Amniotic epithelial cell (primary cell): ENCODE results near the gene INTS11.
A peak's percentile ranks its signal among the peaks of the same experiment; 100 is the strongest.

Experiments
- DNase-seq: peaks from one replicate; pipeline ENCODE4 v3.0.0-alpha.2; 2010; ENCODE audit warnings: low read depth

Gene INTS11

DNA sequence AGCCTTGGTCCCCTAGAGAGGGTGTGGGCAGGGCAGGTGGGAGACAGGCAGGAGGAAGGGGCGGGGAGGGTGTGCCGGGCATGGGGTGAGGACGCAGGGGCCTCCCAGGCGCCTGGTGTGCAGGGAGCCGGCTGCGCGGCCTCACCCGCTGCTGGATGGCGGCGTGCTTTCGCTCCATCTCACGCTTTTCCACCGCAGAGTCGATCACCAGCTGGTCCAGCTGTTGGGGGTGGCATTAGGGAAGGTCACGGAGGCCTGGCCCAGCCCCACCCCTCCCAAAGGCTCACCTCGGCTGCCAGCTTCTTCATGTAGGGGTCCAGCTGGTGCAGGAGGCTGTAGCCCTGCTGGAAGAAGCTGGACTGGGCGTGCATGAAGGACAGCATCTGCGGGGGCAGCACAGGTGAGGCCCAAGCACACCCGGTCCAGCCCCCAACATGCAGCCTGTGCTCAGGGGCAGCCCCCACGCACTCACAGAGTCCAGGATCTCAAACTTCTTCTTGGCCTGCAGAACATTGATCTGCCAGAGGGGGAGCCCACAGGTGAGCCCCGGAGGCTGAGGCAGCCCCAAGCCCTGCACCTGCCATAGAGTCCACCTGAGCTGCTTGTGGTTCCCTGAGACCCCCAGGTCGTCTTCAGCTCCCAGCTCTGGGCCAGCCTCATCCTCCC, 24.6 kb downstream of the INTS11 start:
- no peak for DNase-seq

DNA sequence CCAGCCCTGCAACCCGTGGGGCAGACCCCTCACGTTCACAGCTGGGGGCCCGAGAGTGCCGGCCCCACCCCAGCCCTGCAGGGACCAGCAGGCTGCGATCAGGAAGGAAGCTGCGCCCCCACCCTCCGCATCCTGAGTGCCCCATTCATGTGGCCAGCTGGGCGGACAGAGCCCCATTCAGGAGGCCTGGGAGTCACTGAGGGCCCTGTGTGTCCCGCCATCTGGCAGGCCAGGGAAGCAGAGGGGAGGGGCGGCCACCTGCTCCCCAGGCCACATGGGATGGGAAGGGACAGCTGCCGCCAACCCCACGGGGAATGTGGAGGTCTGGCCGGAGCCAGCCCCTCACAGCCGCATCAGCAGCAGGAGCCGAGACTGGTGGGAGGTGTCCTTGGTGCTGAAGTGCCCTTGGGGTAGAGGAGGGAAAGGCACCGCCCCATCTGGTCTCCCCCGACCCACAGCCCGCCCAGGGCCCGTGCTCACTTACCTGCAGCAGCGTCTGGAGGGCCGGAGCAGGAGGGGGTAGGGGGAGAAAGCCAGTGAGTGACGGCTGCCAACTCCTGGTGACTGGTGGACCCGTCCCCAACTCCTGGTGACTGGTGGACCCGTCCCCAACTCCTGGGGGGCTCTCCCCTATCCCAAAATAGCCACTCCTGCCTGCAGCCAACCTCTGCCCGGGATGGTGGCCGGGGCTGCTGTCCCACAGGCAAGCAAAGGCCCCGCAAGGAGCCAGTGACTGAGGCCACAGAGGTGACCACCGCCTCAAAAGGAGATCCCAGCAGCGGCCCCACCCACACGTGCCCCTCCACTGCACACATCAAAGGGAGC, 25.4 kb downstream of the INTS11 start:
- DNase-seq = peak; percentile 15

DNA sequence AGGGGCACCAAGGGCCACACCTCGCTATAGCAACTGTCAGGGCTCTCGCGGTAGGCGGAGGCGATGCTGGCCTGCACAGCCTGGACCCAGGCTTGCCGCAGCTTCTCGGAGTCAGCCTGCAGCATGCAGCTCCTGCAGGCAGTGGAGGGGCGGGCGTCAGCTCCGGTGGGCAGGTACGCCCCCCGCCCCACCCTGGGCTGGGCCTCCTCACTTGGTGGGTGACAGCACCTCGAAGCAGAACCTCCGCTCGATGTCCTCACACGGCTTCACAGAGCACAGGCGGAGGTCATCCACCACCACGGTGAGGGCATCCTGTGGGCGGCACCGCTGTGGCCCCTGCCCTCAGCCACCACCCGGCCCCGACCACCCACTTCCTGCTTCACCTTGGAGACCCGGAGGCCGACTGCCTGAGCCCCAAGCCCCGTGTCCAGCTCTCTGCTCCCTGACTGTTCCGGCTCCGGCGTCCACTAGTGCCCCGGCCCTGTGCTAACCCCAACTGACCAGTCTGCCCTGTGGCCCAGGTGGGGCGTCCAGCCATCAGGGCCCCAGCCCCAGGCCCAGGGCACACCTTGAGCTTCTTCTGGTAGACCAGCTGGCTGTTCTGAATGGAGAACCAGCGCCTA, 26.5 kb downstream of the INTS11 start:
- no peak for DNase-seq

DNA sequence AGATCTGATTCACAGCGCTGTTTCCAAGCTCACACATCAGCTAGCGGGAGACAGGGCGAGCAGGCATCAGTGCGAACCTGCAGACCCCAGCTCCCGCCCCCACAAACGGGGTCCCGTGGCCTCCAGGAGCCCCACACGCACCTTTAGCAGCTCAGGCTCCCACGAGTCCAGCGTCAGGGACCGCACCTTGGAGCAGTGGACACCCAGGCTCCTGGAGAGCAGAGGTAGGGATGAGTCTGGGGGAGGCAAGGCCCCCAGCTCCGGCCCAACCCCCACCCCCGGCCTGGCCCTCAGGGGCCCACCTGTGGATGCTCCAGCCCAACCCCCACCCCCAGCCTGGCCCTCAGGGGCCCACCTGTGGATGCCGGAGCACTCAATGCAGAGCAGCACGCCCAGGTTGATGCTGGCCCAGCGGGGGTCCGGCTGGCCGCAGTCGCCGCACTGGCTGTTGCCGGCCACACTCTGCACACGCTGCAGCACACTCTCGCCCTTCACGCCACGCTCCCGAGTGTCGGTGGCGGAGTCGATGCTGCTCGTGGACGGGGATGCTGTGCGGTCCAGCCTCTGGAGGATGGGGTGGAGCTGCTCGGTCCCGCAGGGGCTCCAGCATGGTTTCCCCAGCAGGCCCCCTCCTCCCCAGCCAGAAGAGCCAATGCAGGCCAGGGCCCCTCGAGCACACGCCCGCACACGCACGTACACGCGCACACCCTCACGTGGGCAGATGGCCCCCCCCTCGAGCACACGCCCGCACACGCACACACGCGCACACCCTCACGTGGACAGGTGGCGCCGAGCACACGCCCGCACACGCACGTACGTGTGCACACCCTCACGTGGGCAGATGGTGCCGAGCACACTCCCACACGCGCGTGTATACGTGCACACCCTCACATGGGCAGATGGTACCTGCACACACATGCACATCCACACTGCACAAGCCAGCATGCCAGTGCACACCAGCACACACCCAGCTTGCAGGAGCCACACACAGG, 28.1 kb downstream of the INTS11 start:
- DNase-seq = no peak

DNA sequence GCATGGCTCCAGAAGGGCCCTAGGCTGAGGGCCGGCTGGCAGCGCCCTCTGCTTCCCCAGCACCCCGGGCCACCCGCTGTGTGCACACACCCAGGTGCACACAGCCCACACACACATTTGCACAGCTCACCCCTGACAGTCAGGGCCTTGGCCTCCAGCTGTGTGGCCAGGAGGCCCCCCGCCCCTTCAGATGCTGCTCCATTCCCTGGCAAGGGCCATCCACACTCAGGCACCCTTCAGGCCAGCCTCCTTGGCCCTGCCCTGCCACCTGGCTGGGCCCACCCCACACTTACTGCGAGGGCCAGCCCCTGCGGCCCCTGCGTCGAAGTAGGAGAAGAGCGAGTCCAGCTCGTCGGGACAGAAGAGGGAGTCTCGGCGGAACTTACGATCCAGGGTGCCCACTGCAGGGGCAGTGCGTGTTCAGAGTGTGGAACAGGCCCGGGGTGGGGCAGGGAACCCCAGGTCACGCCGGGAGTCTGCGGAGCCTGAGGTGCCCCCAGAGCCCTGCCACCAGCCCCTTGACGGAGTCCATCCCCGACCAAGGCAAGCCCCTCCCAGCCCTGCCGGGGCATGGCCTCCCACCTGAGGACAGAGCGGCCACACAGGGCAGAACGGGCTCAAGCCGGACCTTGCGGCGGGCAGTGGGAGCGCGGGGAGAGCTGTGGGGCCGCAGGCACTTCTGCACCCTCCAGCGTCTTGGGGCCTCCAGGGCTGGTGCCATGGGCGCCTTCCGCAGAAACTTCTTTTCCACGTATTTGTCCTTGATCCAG, 29.1 kb downstream of the INTS11 start:
- no peak for DNase-seq

DNA sequence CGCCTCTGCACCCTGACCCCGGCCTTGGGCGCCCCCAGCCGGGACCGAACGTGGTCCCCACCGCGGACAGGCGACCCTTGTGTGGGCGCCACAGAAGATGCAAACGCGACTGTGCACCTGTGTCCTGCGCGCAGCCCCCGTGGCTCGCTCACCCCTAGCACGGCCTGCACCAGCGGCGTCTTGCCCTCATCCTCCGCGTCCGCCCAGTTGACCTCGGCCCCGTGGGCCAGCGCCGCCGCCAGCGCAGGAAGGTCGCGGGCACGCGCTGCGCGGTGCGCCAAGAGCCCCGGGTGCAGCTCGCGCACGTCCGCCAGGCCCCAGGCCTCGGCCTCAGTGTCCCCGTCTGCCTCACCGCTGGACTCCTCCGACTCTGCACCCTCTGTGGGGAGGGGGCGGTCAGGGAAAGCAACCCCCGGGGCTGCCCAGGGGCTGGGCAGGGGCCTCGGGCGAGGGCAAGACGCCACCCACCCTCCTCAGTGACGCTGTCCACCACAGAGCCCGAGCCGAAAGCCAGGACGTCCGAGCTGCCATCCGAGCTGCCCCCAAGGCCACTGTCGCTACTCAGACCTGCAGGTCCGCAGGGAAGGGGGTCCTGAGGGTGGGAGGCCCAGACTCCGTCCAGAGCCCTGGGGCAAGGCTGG, 30.1 kb downstream of the INTS11 start:
- no peak for DNase-seq

DNA sequence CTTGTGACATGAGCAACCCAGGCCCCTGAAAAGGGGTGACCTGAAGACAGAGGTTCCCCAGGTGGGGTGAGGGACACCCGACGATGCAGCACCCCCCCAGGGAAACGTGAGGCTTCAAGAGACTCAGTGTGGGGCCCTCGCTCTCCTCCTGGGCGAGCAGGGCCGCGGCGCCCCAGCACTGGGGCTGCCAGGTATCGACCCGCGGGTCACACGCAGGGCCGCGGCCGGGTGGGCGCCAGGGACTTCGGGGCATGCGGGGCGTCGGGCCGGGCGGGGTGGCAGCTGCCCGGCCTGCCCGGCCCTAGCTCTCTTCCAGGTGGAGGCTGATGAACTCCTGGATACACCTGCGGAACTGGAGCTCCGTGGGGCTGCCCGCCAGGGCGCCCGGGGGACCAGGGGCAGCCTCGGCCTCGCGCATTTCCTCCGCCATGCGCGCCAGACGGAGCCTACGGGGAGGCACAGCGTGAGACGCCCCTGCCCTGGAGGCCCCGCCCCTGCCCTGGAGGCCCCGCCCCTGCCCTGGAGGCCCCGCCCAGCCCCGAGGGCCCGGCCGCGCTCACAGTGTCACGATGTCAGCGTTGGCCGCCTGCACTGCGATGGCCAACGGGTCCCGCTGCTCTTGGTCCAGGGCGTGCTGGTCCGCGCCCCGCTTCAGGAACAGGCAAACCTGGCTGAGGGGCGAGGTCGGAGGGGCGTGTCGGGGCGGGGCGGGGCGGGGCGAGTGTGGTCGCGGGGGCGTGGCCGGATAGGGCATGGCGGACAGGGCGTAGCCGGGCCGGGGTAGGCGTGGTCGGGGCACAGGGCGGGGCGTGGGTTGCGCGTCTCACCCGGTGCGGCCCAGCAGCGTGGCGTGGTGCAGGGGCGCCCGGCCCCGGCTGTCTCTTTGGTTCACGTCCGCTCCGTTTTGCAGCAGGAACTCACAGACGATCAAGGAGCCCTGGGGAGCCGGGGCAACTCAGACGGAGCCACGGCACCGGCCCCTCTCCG, 30.9 kb downstream of the INTS11 start:
- DNase-seq = no peak

DNA sequence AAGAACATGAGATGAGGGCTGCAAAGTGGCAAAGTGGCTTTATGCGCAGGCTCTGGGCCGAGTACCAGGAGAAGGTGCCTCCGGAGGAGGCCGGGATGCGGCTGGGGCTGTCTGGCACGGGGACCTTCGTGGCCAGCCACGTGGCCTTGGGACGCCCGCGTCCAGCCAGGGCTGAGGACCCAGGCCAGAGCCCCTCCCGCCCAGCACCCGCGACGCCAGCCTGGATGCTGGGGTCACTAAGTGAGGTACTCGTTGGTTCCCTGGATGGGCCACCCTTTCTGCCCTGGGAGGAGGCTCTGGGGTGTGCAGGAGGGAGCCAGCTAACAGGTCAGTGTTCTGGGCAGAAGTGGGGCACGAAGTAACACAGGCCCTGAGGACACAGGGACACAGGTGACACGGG, 31.6 kb downstream of the INTS11 start:
- DNase-seq = no peak

DNA sequence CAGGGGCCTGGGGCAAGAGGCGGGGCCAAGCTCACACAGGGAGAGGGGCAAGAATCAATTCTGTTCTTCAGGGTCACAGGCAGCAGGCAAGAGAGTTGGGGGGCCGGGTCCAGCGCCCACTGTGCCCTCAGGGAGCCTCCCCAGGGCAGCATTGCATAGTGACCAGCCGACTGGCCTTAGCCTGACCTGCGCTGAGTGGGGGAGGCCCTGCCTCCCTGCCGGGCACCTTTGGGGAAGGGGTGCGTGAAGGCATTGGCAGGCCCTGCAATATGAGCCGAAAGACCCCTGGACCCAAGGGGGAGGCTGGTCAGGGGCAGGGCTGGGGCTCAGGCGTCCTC, 32.0 kb downstream of the INTS11 start:
- no peak for DNase-seq

DNA sequence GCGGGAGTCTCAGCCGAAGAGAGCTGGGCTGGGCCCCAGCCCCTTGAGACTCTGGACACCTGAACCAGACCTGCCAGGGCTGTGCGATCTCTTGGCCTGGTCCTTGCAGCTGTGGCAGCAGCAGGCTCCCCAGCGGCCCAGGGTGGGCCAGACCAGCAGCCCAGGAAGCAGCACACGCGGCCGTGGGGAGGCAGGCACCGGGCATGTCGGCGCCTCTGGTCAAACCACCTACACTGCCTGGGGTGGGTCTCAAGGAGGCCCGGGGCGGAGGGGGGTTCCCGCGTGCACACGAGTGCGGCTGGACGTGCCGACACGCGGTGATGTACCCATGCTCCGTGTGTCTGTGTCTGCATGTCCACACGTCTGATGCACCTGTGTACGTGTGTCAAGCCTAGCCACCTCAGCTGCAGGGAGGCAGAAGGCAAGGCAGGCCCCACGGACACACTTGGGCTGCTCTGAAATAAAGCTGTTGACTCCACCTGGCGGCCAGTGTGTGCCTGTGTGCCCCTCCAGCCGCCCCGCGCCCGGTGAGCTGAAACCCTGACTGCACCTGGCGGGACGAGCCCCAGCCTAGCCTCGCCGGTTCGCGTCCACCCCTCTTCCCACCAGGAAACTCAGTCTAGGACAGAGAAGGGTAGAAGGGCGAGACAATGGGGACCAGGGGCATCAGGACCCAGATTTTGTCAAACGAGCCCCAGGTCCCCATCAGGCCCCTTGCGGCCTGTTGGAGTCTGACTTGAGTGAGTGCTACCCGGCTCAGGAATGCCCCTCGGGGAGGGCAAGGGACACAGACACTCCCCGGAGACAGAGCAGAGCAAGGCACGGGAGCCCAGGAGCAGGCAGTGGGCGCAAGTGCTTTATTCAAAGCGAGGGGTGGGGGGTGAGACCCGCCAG, 32.7 kb downstream of the INTS11 start:
- DNase-seq = peak; percentile 62

DNA sequence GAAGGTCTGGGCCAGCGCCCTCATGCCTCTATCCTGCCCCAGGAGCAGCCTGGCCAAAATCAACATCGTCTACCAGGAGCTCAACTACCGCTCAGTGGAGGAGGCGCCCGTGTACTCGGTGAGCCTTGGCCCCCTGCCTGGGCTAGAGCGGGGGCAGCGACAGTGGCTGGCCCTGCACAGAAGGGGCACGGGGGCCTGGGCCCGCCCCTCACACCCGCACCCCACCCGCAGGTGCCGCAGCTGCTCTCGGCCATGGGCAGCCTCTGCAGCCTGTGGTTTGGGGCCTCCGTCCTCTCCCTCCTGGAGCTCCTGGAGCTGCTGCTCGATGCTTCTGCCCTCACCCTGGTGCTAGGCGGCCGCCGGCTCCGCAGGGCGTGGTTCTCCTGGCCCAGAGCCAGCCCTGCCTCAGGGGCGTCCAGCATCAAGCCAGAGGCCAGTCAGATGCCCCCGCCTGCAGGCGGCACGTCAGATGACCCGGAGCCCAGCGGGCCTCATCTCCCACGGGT, 33.4 kb downstream of the INTS11 start:
- DNase-seq = no peak

DNA sequence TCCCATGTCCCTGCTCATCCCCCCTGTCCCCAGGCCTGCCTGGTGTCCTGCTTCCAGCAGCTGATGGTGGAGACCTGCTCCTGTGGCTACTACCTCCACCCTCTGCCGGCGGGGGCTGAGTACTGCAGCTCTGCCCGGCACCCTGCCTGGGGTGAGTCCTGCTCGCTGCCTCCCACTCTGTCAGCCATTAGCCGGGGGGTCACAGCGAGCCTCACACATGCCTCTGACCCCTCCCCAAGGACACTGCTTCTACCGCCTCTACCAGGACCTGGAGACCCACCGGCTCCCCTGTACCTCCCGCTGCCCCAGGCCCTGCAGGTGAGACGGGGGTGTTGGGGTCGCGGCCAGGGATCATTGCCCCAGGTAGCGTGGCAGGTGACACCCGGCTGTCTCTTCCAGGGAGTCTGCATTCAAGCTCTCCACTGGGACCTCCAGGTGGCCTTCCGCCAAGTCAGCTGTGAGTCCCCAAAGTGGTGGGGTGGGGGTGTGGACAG, 34.2 kb downstream of the INTS11 start:
- DNase-seq = peak; percentile 20

DNA sequence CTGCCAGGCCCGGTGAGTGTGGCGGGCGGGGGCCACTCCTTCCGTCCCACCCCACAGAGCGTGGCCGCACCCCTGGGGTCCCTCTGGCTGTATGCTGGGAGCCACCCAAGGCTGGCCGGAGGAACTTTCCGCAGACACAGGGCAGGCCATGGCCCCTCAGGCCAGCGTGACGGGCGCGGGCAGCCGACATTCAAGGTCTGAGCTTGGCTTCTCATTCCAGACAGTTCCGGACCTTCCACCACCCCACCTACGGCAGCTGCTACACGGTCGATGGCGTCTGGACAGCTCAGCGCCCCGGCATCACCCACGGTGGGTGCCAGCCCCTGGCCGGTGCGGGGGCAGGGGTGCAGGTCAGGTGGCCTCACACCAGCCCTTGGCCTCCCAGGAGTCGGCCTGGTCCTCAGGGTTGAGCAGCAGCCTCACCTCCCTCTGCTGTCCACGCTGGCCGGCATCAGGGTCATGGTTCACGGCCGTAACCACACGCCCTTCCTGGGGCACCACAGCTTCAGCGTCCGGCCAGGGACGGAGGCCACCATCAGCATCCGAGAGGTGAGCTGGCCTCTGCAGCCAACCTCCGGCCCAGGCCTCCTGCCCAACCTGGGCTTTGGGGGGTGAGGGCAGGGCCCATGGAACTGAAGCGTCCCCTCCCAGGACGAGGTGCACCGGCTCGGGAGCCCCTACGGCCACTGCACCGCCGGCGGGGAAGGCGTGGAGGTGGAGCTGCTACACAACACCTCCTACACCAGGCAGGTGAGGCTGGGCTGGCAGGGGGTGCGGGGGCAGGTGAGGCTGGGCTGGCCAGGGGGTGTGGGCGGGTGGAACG, 37.0 kb downstream of the INTS11 start:
- DNase-seq = no peak

DNA sequence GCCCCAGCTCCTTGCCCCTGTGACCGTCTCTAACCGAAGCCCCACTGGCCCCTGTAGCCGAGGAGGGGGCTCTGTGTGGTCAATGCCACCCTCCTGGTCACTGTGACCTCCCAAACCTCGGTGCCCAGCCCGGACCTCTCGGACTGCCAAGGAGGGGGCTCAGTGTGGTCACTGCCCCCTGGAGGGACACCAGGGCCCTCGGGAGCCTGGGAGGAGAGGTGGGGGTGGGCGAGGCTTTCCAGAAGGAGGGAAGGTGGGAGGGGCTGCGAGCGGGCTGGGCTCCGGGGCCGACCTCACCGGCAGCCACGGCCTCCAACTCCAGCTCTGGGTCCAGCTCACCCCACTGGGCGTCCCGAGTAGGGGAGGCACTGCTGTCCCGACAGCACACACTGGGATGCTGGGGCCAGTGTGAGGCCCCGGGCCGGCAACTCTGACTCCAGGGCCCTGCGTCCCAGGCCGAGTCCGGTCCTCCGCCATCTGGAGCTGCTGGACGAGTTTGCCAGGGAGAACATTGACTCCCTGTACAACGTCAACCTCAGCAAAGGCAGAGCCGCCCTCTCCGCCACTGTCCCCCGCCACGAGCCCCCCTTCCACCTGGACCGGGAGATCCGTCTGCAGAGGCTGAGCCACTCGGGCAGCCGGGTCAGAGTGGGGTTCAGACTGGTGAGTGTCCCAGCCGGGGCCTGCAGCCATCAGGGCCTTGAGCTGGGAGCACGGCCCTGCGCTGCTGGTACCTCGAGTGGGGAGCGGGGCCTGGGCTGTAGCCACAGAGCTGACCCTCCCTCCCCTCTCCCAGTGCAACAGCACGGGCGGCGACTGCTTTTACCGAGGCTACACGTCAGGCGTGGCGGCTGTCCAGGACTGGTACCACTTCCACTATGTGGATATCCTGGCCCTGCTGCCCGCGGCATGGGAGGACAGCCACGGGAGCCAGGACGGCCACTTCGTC, 37.9 kb downstream of the INTS11 start:
- no peak for DNase-seq

DNA sequence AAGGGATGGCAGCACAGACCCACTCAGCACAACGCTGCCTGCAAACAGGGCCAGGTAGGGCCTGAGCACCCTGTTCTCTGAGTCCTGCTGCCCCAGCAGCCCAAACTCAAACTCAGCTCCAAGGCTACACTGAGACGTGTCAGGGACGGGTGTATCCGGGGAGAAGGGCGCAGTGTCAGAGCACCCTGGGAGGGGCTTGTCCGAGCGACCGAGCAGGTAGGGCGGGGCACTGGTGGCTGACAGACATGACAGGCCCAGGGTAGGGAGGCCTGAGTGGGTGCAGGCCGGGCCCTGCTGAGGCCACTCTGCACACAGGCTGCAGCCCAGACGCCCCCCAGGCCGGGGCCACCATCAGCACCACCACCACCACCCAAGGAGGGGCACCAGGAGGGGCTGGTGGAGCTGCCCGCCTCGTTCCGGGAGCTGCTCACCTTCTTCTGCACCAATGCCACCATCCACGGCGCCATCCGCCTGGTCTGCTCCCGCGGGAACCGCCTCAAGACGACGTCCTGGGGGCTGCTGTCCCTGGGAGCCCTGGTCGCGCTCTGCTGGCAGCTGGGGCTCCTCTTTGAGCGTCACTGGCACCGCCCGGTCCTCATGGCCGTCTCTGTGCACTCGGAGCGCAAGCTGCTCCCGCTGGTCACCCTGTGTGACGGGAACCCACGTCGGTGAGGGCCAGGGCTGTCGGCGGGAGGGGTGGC, 38.7 kb downstream of the INTS11 start:
- DNase-seq = no peak
